Naive B cell (primary cell): ENCODE data around the gene BATF. TPM values are rescaled to one million over a fixed set of nuclear protein-coding genes. Genes with fewer than 3 reads are reported as not detected.

Source experiments
- ATAC-seq, 2 donors: fragments of 150-1000 bp; cut with Tn5 transposase; 2 replicates each; pipeline ENCODE4 v1.10.0; 2021; ENCODE audit warnings: low read depth in 2 of 2, mild to moderate bottlenecking in 2 of 2, moderate library complexity in 2 of 2
- DNase-seq: peaks from one replicate; pipeline ENCODE4 v3.0.0; 2022
- H3K27ac Mint-ChIP-seq, 6 donors: one replicate each; pipeline ENCODE4 v1.8.0; 2020 to 2022; ENCODE audit warnings: mild to moderate bottlenecking in 6 of 6, mixed read lengths in 6 of 6, moderate library complexity in 5 of 6, inconsistent platforms in 2 of 6
- H3K27me3 Mint-ChIP-seq, 3 donors: one replicate each; pipeline ENCODE4 v1.8.0; 2021 to 2022; ENCODE audit warnings: mixed read lengths in 3 of 3, mild to moderate bottlenecking in 1 of 3
- H3K36me3 Mint-ChIP-seq, 2 donors: one replicate each; pipeline ENCODE4 v1.8.0; 2020 to 2022; ENCODE audit warnings: mixed read lengths in 2 of 2, inconsistent platforms in 1 of 2, mild to moderate bottlenecking in 1 of 2
- H3K4me1 Mint-ChIP-seq, 3 donors: one replicate each; pipeline ENCODE4 v1.8.0; 2020 to 2022; ENCODE audit warnings: mixed read lengths in 3 of 3, inconsistent platforms in 1 of 3, mild to moderate bottlenecking in 1 of 3, moderate library complexity in 1 of 3
- H3K4me3 Mint-ChIP-seq, 8 donors: one replicate each; pipeline ENCODE4 v1.8.0; 2020 to 2022; ENCODE audit warnings: mild to moderate bottlenecking in 8 of 8, mixed read lengths in 8 of 8, moderate library complexity in 8 of 8, inconsistent platforms in 2 of 8
- H3K9me3 Mint-ChIP-seq, 7 donors: one replicate each; pipeline ENCODE4 v1.8.0; 2020 to 2022; ENCODE audit warnings: mixed read lengths in 7 of 7, mild to moderate bottlenecking in 5 of 7, inconsistent platforms in 2 of 7, moderate library complexity in 1 of 7
- polyA plus RNA-seq, 6 donors: library from polyadenylated mRNA; unstranded; fragments of 300-500 nt; fragmentation: Illumina TruSeq; gene quantifications; one replicate each; pipeline ENCODE4 v1.2.3, GENCODE V29; 2021; ENCODE audit warnings: low read depth in 6 of 6

BATF gene
- polyA plus RNA-seq, 6 donors from 2014 or later = 2.6 to 12.9 (median 6.5) TPM

GRCh38 chr14:75511201-75511600 lies 11.1 kb upstream of the BATF start:
- Mint-ChIP-seq H3K4me1 (peaks cover 17 to 22% (median 22%) of the 10 kb centered on the region in 3 donors), H3K4me3 (no peak overlapping the region), H3K36me3 (peaks cover 0 to 8% of the 10 kb centered on the region in 2 donors), H3K27ac (no peak overlapping the region), H3K9me3 (peaks cover 0 to 30% (median 17%) of the 10 kb centered on the region in 7 donors), H3K27me3 (no peaks in the 10 kb centered on the region)
- DNase-seq = no peak
- no peak for ATAC-seq

- no peaks in the 10 kb centered on the region for H3K36me3 Mint-ChIP-seq
- peak overlapping the region in 6 of 8 donors; percentile 19 to 96 (median 72) for H3K4me3 Mint-ChIP-seq
- no peaks in the 10 kb centered on the region for H3K27me3 Mint-ChIP-seq
- no peak for DNase-seq
- peaks cover 0 to 22% (median 14%) of the 10 kb centered on the region in 7 donors for H3K9me3 Mint-ChIP-seq
- peaks cover 25 to 36% (median 35%) of the 10 kb centered on the region in 3 donors for H3K4me1 Mint-ChIP-seq
- H3K27ac Mint-ChIP-seq = peak overlapping the region in 4 of 6 donors; percentile 44 to 80 (median 78)
- ATAC-seq = peak in 1 of 2 donors; percentile 20
Measured at GRCh38 chr14:75513911-75514672, 8.2 kb upstream of the BATF start.

GRCh38 chr14:75514673-75515628 lies 7.3 kb upstream of the BATF start:
- ATAC-seq (peak; percentile 60 to 66), DNase-seq (peak; percentile 65)
- peaks cover 0 to 18% (median 13%) of the 10 kb centered on the region in 7 donors for H3K9me3 Mint-ChIP-seq
- H3K27me3 Mint-ChIP-seq = no peaks in the 10 kb centered on the region
- no peaks in the 10 kb centered on the region for H3K36me3 Mint-ChIP-seq
- H3K4me3 Mint-ChIP-seq = peak overlapping the region; percentile 78 to 96 (median 92)
- H3K4me1 Mint-ChIP-seq = peaks cover 25 to 36% (median 35%) of the 10 kb centered on the region in 3 donors
- H3K27ac Mint-ChIP-seq = peak overlapping the region; percentile 79 to 97 (median 94)

GRCh38 chr14:75515629-75515996 lies 6.7 kb upstream of the BATF start:
- peaks cover 0 to 13% (median 9%) of the 10 kb centered on the region in 7 donors for H3K9me3 Mint-ChIP-seq
- H3K4me3 Mint-ChIP-seq = peak overlapping the region; percentile 78 to 96 (median 92)
- peak; percentile 92 to 94 for ATAC-seq
- DNase-seq = peak; percentile 81
- H3K4me1 Mint-ChIP-seq = peaks cover 25 to 36% (median 35%) of the 10 kb centered on the region in 3 donors
- H3K27me3 Mint-ChIP-seq = no peaks in the 10 kb centered on the region
- no peaks in the 10 kb centered on the region for H3K36me3 Mint-ChIP-seq
- H3K27ac Mint-ChIP-seq = peak overlapping the region in 5 of 6 donors; percentile 79 to 97 (median 96)

GRCh38 chr14:75518625-75519024 lies 3.6 kb upstream of the BATF start:
- Mint-ChIP-seq H3K36me3 (no peaks in the 10 kb centered on the region), H3K27me3 (no peaks in the 10 kb centered on the region), H3K27ac (no peak overlapping the region), H3K9me3 (no peaks in the 10 kb centered on the region), H3K4me1 (peaks cover 45 to 62% (median 62%) of the 10 kb centered on the region in 3 donors), H3K4me3 (no peak overlapping the region)
- ATAC-seq (no peak), DNase-seq (no peak)

GRCh38 chr14:75519394-75519793 lies 2.9 kb upstream of the BATF start:
- Mint-ChIP-seq H3K9me3 (no peaks in the 10 kb centered on the region), H3K4me3 (no peak overlapping the region), H3K27ac (no peak overlapping the region), H3K4me1 (peaks cover 53 to 66% (median 65%) of the 10 kb centered on the region in 3 donors), H3K36me3 (no peaks in the 10 kb centered on the region), H3K27me3 (no peaks in the 10 kb centered on the region)
- DNase-seq (no peak), ATAC-seq (no peak)

- ATAC-seq (no peak), DNase-seq (no peak)
- no peak overlapping the region for H3K27ac Mint-ChIP-seq
- peaks cover 53 to 66% (median 65%) of the 10 kb centered on the region in 3 donors for H3K4me1 Mint-ChIP-seq
- no peaks in the 10 kb centered on the region for H3K27me3 Mint-ChIP-seq
- peak overlapping the region in 1 of 8 donors; percentile 56 for H3K4me3 Mint-ChIP-seq
- no peaks in the 10 kb centered on the region for H3K9me3 Mint-ChIP-seq
- H3K36me3 Mint-ChIP-seq = peaks cover 0 to 7% of the 10 kb centered on the region in 2 donors
Measured at GRCh38 chr14:75519826-75520728, 2.2 kb upstream of the BATF start.

- no peaks in the 10 kb centered on the region for H3K9me3 Mint-ChIP-seq
- ATAC-seq = no peak
Measured at GRCh38 chr14:75520852-75521251, 1.4 kb upstream of the BATF start.

GRCh38 chr14:75521415-75522199 lies 662 bp upstream of the BATF start:
- Mint-ChIP-seq H3K4me3 (peak overlapping the region; percentile 90 to 100 (median 98)), H3K9me3 (no peaks in the 10 kb centered on the region), H3K36me3 (peaks cover 0 to 7% of the 10 kb centered on the region in 2 donors), H3K4me1 (peaks cover 48 to 63% (median 56%) of the 10 kb centered on the region in 3 donors), H3K27me3 (no peaks in the 10 kb centered on the region), H3K27ac (peak overlapping the region; percentile 76 to 99 (median 96))
- no peak for ATAC-seq
- no peak for DNase-seq

More at GRCh38 chr14:75520852-75521251, 1.4 kb upstream of the BATF start:
- Mint-ChIP-seq H3K4me1 (peaks cover 47 to 66% (median 58%) of the 10 kb centered on the region in 3 donors), H3K4me3 (peak overlapping the region in 2 of 8 donors; percentile 56), H3K36me3 (peaks cover 0 to 7% of the 10 kb centered on the region in 2 donors), H3K27ac (peak overlapping the region in 1 of 6 donors; percentile 21), H3K27me3 (no peaks in the 10 kb centered on the region)
- no peak for DNase-seq

GRCh38 chr14:75522983-75523318 lies 682 bp downstream of the BATF start:
- Mint-ChIP-seq H3K4me3 (peak overlapping the region; percentile 90 to 100 (median 98)), H3K4me1 (peaks cover 47 to 55% (median 47%) of the 10 kb centered on the region in 3 donors), H3K27ac (peak overlapping the region in 5 of 6 donors; percentile 15 to 98 (median 90)), H3K36me3 (peaks cover 0 to 18% of the 10 kb centered on the region in 2 donors), H3K27me3 (no peaks in the 10 kb centered on the region), H3K9me3 (no peaks in the 10 kb centered on the region)
- ATAC-seq (no peak), DNase-seq (no peak)

- Mint-ChIP-seq H3K27ac (peak overlapping the region in 2 of 6 donors; percentile 29 to 83), H3K4me3 (peak overlapping the region; percentile 90 to 100 (median 98)), H3K4me1 (peaks cover 47 to 55% (median 48%) of the 10 kb centered on the region in 3 donors), H3K27me3 (no peaks in the 10 kb centered on the region), H3K36me3 (peaks cover 4 to 21% of the 10 kb centered on the region in 2 donors), H3K9me3 (no peaks in the 10 kb centered on the region)
- DNase-seq = no peak
- no peak for ATAC-seq
Measured at GRCh38 chr14:75523771-75524171, 1.5 kb downstream of the BATF start.

- Mint-ChIP-seq H3K4me3 (no peak overlapping the region), H3K4me1 (peaks cover 44 to 53% (median 48%) of the 10 kb centered on the region in 3 donors), H3K27ac (peak overlapping the region in 1 of 6 donors; percentile 1), H3K36me3 (peaks cover 7 to 21% of the 10 kb centered on the region in 2 donors), H3K9me3 (no peaks in the 10 kb centered on the region), H3K27me3 (no peaks in the 10 kb centered on the region)
- ATAC-seq = no peak
- DNase-seq = no peak
Measured at GRCh38 chr14:75525969-75526368, 3.7 kb downstream of the BATF start.
